HG03457 (cell line): ENCODE data around the gene ANKFN1.
A peak's percentile ranks its signal among the peaks of the same experiment; 100 is the strongest.

ENCODE experiments used
- ATAC-seq: cut with Tn5 transposase; IDR thresholded peaks from one replicate; pipeline ENCODE4 v1.9.1; 2021; ENCODE audit warnings: moderate number of reproducible peaks; ENCODE audit not compliant: unreplicated experiment

Gene ANKFN1

DNA sequence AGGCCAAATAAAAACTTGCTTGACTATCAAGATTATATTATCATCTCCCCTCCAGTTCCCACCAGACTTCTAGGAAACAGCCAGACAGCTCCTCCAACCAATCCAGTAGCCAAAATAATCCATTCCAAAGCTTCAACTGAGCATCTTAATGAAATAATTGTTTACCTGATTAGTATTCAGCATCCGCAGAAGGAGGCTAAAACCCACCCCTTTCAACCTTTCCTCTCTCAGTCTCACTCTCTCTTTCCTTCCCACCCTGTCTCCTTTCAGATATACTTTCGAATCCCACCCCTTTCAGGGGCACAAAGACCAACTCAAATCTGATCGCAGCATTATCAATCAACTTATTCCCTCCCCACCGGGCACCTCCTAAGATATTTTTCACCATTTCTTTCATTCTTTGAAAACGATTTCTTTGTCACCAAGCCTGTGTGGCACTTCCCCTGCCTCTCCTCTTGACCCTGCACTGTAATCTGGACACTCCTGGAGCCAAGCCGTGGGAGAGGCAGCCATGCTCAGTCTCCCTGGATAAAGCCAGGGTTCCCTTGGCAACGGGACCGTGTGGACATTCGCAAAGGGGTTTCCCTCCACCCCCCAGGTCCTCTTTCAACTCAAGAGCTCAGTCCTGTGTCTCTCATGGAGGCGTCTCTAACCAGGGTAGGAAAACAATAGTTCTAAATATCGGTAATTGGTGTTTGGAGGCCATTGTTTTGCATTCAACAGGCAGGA lies at the start of gene ANKFN1:
TSS of gene ANKFN1 (plus strand) at position 602 of the 729 bp plus-strand sequence. CDS start 59,193 bp downstream, outside the sequence.
- ATAC-seq, result no peak

GRCh38 chr17:56108811-56109284 lies 44.4 kb upstream of the ANKFN1 start:
- peak; percentile 93 for ATAC-seq

DNA sequence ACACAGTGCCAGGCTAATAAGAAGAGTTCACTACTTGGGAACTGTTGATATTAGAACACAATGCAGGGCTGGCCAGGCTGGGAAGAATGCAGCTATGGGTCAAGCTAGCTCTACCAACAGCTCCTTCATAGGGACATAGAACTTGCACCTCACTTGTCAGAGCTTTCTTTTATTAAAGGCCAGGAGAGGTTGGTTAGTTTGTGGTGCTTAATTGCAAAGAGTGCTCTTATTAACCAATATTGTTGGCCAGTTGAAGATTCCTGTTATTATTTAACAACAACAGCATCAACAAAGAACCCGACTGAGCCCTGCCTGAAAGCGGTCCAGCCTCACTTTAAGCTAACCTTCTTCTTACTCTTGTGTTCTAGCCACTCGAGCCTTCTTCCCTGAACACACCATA lies 43.4 kb upstream of the ANKFN1 start:
- ATAC-seq, result no peak

- no peak for ATAC-seq
Observed at GRCh38 chr17:56110463-56111135, 42.7 kb upstream of the ANKFN1 start.

GRCh38 chr17:56111706-56112485 lies 41.4 kb upstream of the ANKFN1 start:
- ATAC-seq, result no peak

DNA sequence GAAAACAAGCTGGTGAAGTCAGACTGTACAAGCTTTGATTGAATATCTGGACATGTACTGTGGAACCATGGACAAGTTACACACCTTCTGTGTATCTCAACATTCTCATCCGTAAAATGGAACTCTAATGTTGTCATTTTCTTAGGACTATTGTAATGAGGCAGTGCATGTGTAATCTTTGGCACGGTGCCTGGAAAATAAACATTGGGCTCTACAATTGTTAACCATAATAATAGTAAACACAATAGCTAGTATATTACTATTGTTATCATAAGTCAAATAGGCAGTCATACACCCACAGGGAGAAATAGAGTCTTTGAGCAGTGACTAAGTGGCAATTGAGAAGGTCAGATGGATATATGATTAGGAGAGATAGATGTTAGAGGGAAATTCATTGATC lies 39.8 kb upstream of the ANKFN1 start:
- no peak for ATAC-seq

GRCh38 chr17:56114469-56114868 lies 38.8 kb upstream of the ANKFN1 start:
- ATAC-seq, result no peak

- ATAC-seq, result no peak
Observed at GRCh38 chr17:56119191-56119590, 34.1 kb upstream of the ANKFN1 start.

- no peak for ATAC-seq
Observed at GRCh38 chr17:56119936-56120335, 33.3 kb upstream of the ANKFN1 start.

DNA sequence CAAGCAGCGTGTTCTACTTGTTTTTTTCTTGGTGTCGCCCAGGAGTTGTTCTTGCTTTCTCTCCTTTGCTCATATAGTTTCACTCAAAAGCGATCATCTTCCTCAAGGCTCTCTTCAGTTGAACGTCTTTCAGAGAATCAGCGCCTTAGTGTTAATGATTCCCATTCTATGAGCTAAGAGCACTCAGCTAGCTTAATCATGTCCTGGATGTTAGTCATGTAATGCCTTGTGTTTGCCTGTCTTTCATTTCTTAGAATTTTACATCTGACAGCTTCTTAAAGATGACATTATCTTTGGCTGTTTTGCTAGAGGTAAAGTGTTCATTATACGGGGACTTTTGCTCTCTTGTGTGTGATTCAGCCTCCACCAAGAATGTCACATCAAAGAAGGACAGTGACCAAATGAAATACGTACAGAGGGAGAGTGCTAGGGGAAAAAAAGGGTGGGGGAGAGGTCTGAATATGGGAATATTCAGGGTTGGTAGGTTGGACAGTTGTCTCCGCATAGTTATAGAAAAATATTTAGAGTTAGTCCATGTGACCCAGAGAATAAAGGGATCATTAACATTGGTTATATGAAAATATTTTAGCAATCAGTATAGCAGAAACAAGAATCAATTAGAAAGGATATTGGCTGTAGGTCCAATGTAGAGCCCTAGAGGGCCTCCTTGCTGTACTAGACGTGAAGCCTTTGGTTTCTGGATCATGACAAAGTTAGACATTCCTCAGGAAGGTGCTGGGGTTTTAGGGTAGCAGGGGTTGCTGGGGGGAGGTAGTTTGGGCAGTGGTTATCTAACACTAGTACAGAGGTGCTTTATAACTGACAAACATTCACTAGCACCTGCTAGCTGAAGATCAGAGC lies 31.9 kb upstream of the ANKFN1 start:
- no peak for ATAC-seq

DNA sequence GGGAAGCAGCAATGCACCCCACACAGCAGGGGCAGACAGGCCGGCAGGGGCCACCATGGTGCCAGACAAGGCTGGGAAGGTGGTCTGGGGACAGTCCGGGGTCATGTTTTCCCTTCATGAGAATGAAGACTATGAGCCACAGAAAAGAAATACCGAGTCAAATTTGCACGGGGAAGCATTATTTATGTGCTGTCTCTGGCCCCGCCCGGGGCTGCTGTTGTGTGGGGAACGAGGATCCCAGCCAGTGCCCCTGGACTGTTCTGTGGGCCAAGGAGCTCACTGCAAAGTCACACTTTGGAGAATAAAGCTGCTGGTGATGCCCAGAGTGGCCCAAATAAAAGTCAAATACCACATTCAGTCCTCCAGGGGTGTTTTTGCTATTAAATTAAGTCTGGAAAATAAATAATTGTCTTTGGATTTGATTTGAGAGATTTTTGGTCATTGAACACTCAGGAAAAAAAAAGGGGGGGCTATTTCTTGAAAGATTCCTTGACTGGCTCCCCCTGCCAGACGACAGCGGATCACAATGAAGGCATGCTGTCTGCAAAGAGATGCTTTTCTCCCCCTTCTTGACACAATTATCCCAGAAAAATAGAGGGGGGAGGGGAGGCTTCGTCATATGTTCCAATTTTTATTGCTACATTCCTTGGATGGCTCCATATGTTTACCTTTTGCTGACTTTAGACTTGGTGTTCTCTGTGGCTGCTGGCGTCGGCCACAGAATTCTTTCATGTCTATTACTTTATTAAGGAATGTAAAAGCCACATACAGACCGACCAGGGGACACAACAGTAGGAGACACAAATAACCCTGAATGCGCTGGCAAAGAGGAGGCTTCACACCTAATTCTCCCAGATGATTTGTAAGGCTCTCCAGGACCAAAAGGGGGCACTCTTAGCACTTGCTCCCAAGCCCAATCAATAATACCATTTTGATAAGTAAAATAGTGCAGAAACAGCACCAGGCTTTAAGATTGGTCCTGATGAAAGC lies 27.1 kb upstream of the ANKFN1 start:
- no peak for ATAC-seq

GRCh38 chr17:56130026-56130425 lies 23.2 kb upstream of the ANKFN1 start:
- no peak for ATAC-seq

GRCh38 chr17:56130631-56131030 lies 22.6 kb upstream of the ANKFN1 start:
- ATAC-seq, result no peak

GRCh38 chr17:56131431-56131830 lies 21.8 kb upstream of the ANKFN1 start:
- ATAC-seq, result no peak

DNA sequence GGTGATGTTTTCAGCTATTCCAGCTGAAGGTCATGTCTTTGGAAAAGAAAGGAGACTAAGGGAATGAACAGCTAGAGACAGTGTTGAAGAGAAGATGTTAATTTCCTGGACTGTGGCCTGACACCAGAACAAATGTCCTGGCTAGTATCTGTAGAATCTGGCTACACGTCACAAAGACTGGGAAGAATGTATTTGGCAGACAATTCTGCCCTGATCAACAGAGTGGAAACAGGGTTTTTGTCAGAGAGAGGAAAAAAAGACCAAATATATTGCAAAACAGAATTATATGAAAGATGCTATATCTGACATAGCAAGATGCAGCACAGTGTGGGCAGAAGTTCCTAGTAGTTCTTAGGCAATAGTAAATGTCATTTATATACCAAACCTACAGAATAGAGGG lies 17.0 kb upstream of the ANKFN1 start:
- ATAC-seq, result no peak

GRCh38 chr17:56141046-56141839 lies 12.0 kb upstream of the ANKFN1 start:
- no peak for ATAC-seq

DNA sequence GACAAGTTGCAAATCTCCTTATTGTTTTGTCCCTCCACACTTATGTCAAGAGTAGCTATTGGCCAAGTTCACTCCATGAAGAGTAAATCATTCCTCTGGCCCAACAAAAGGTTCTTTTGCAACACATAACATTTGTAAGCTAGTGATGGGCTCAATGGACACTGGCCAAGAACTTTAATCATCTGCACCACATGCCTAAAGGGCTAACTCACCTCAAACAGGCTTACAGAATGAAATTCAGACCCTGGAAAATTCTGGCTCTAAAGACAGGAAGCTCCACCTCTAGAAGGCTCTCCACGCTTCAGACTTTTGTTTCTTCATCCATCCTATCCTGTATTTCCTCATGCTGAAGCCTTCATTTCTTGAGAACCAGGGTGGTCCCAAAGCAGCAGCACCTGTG lies 10.9 kb upstream of the ANKFN1 start:
- no peak for ATAC-seq

- no peak for ATAC-seq
Observed at GRCh38 chr17:56142781-56143180, 10.5 kb upstream of the ANKFN1 start.

DNA sequence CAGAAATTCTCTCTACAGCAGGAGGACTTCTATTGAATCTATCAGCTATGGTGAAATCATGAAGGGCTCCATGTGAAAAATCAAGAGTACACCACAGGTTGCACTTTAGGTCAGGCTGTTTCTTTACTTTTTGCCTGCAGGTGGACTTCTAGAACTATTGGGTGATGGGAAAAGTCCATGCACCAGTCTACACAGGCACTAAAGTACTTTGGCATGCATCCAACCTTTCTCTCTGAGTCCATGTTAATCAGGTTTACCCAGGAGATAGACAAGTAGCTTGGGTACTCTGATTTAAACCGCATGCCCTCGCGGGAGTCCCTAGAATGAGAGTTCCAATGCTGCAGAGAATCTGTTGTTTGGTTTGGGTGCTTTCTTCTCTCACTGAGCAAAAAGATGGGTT lies 9.1 kb upstream of the ANKFN1 start:
- ATAC-seq, result no peak
